DOHH2 (cell line): ENCODE measurements around the gene OARD1.

Experiments
- H3F3A ChIP-seq: fragments of 200-600 bp; sonication (generic), shearing (Covaris generic); 2 replicates; pipeline ENCODE4 v1.6.0; 2016; ENCODE audit warnings: antibody characterized with exemption, mild to moderate bottlenecking; ENCODE audit not compliant: control insufficient read depth, insufficient read depth
- H3K27ac ChIP-seq: fragments of 200-600 bp; sonication (generic); 2 replicates; pipeline ENCODE4 v1.5.1; 2014; ENCODE audit warnings: low read depth, mild to moderate bottlenecking, low read length, moderate library complexity
- H3K27me3 ChIP-seq: fragments of 200-600 bp; sonication (generic); 2 replicates; pipeline ENCODE4 v1.6.1; 2014; ENCODE audit warnings: mild to moderate bottlenecking, low read length, mixed read lengths; ENCODE audit not compliant: control insufficient read depth
- H3K36me3 ChIP-seq: fragments of 200-600 bp; sonication (generic); 2 replicates; pipeline ENCODE4 v1.6.1; 2014; ENCODE audit warnings: mild to moderate bottlenecking, low read length, moderate library complexity, mixed read lengths; ENCODE audit not compliant: control insufficient read depth
- H3K4me1 ChIP-seq: fragments of 200-600 bp; sonication (generic); 2 replicates; pipeline ENCODE4 v1.6.1; 2014; ENCODE audit warnings: mild to moderate bottlenecking, low read length, mixed read lengths; ENCODE audit not compliant: control insufficient read depth
- H3K4me2 ChIP-seq: fragments of 200-600 bp; sonication (generic); 2 replicates; pipeline ENCODE4 v1.6.0; 2014; ENCODE audit warnings: mild to moderate bottlenecking, low read length, moderate library complexity
- H3K4me3 ChIP-seq: fragments of 200-600 bp; sonication (generic); 2 replicates; pipeline ENCODE4 v1.5.1; 2014; ENCODE audit warnings: mild to moderate bottlenecking, low read length, mixed read lengths
- H3K79me2 ChIP-seq: fragments of 200-600 bp; sonication (generic); 2 replicates; pipeline ENCODE4 v1.6.1; 2014; ENCODE audit warnings: mild to moderate bottlenecking, low read length, mixed read lengths; ENCODE audit not compliant: control insufficient read depth
- H3K9me2 ChIP-seq: fragments of 200-600 bp; sonication (generic); replicated peaks from 2 replicates; pipeline ENCODE4 v1.6.1; 2014; ENCODE audit warnings: mild to moderate bottlenecking, low read length, mixed read lengths; ENCODE audit not compliant: control insufficient read depth
- H3K9me3 ChIP-seq: fragments of 200-600 bp; sonication (generic); 2 replicates; pipeline ENCODE4 v1.6.1; 2014; ENCODE audit warnings: antibody characterized with exemption, low read length, mixed read lengths; ENCODE audit not compliant: control insufficient read depth, insufficient read depth
- H4K20me1 ChIP-seq: fragments of 200-600 bp; sonication (generic); 2 replicates; pipeline ENCODE4 v1.6.0; 2014; ENCODE audit warnings: low read depth, mild to moderate bottlenecking, antibody characterized with exemption, low read length, moderate library complexity; ENCODE audit not compliant: control insufficient read depth, insufficient read depth
- CTCF ChIP-seq: fragments of 200-600 bp; sonication (generic); IDR thresholded peaks from one replicate; pipeline ENCODE4 v1.5.1; 2014; ENCODE audit warnings: antibody characterized with exemption, mild to moderate bottlenecking, low read depth, low read length; ENCODE audit not compliant: poor library complexity, severe bottlenecking
- EZH2phosphoT487 ChIP-seq: fragments of 200-600 bp; sonication (generic); IDR thresholded peaks from 2 replicates; pipeline ENCODE4 v1.6.1; 2017; ENCODE audit warnings: borderline replicate concordance, mild to moderate bottlenecking, antibody characterized with exemption, low read length, moderate library complexity, mixed read lengths

OARD1 gene

GRCh38 chr6:41047306-41047705, 24.9 kb downstream of the OARD1 start:
- Histone ChIP-seq H3K36me3 (no peaks in the 10 kb centered on the region), H3F3A (no peaks in the 10 kb centered on the region), H4K20me1 (no peaks in the 10 kb centered on the region), H3K79me2 (no peaks in the 10 kb centered on the region), H3K9me3 (no peaks in the 10 kb centered on the region), H3K9me2 (no peaks in the 10 kb centered on the region), H3K27ac (no peak overlapping the region), H3K4me1 (peaks cover 11% of the 10 kb centered on the region), H3K27me3 (no peaks in the 10 kb centered on the region), H3K4me3 (no peak overlapping the region), H3K4me2 (no peak overlapping the region)
- TF ChIP-seq EZH2phosphoT487 = no peak
- no peak for TF ChIP-seq CTCF

GRCh38 chr6:41046084-41046483, 26.1 kb downstream of the OARD1 start:
- H3K9me3 ChIP-seq = no peaks in the 10 kb centered on the region
- H3K27ac ChIP-seq = no peak overlapping the region
- H3K36me3 ChIP-seq = no peaks in the 10 kb centered on the region
- H3K79me2 ChIP-seq = no peaks in the 10 kb centered on the region
- H3K4me1 ChIP-seq = peaks cover 4% of the 10 kb centered on the region
- no peak overlapping the region for H3K4me2 ChIP-seq
- no peaks in the 10 kb centered on the region for H3K27me3 ChIP-seq
- no peaks in the 10 kb centered on the region for H3F3A ChIP-seq
- H4K20me1 ChIP-seq = no peaks in the 10 kb centered on the region
- no peak for TF ChIP-seq EZH2phosphoT487
- no peak for TF ChIP-seq CTCF
- H3K9me2 ChIP-seq = no peaks in the 10 kb centered on the region
- no peak overlapping the region for H3K4me3 ChIP-seq

GRCh38 chr6:41045664-41046063, 26.5 kb downstream of the OARD1 start:
- Histone ChIP-seq H3K27ac (no peak overlapping the region), H3K4me1 (peaks cover 4% of the 10 kb centered on the region), H3F3A (no peaks in the 10 kb centered on the region), H3K4me2 (no peak overlapping the region), H3K9me3 (no peaks in the 10 kb centered on the region), H3K9me2 (no peaks in the 10 kb centered on the region), H3K79me2 (no peaks in the 10 kb centered on the region), H3K27me3 (no peaks in the 10 kb centered on the region), H3K36me3 (no peaks in the 10 kb centered on the region), H4K20me1 (no peaks in the 10 kb centered on the region), H3K4me3 (no peak overlapping the region)
- no peak for TF ChIP-seq EZH2phosphoT487
- TF ChIP-seq CTCF = no peak

GRCh38 chr6:41043151-41043550, 29.0 kb downstream of the OARD1 start:
- Histone ChIP-seq H3K9me2 (no peaks in the 10 kb centered on the region), H3K4me3 (no peak overlapping the region), H3K4me2 (no peak overlapping the region), H3K9me3 (no peaks in the 10 kb centered on the region), H4K20me1 (no peaks in the 10 kb centered on the region), H3K27me3 (0 out of 2 replicates have a peak, but pooled peaks cover 2% of the 10 kb centered on the region), H3K79me2 (no peaks in the 10 kb centered on the region), H3K4me1 (peaks cover 4% of the 10 kb centered on the region), H3K27ac (no peak overlapping the region), H3F3A (no peaks in the 10 kb centered on the region), H3K36me3 (no peaks in the 10 kb centered on the region)
- no peak for TF ChIP-seq EZH2phosphoT487
- TF ChIP-seq CTCF = no peak
